ENCODE data around the gene PCCA. TPM values are rescaled to one million over a fixed set of nuclear protein-coding genes. Genes with fewer than 3 reads are reported as not detected.

The PCCA gene
- total and polyA plus RNA-seq, 2 donors from 2014 or later, result 86.2 to 222 TPM

GRCh38 chr13:100234524-100235136 is 145.7 kb downstream of the PCCA start:
- H3K36me3 ChIP-seq (ENCODE audit: control insufficient read depth in 2 of 3, insufficient read depth in 3 of 3, low read length in 3 of 3), result no peaks in the 10 kb centered on the region
- no peaks in the 10 kb centered on the region for H3K27me3 ChIP-seq (ENCODE audit: control insufficient read depth, insufficient read depth, low read length)
- no peak overlapping the region for H3K9ac ChIP-seq (ENCODE audit: low read length in 3 of 3)
- no peaks in the 10 kb centered on the region for H3K9me3 ChIP-seq (ENCODE audit: control insufficient read depth in 2 of 3, insufficient read depth in 1 of 3, low read length in 3 of 3)
- no peak overlapping the region for H3K4me3 ChIP-seq (ENCODE audit: low read length in 3 of 3)
- no peak for FAIRE-seq
- H3K27ac ChIP-seq (ENCODE audit: low read depth in 2 of 2, low read length in 2 of 2), result no peak overlapping the region
- no peak for TF ChIP-seq CTCF (IDR thresholded peaks at IDR 0.05; ENCODE audit: borderline replicate concordance, extremely low read depth, insufficient read depth)
- H3K4me1 ChIP-seq (ENCODE audit: control insufficient read depth in 2 of 3, insufficient read depth in 2 of 3, low read depth in 1 of 3, low read length in 3 of 3), result peaks cover 0 to 32% (median 3%) of the 10 kb centered on the region in 3 donors
- DNase-seq, result peak in 2 of 5 donors; percentile 45 to 47
- intact Hi-C loops (cut with DNase I), result loop anchor here (10.0 kb wide), 1 partner anchor 320 kb away; no protein-coding TSS in a partner anchor

- DNase-seq (peak in 2 of 5 donors; percentile 57 to 70), FAIRE-seq (peak; percentile 90)
- intact Hi-C loops (cut with DNase I), result loop anchor here (10.0 kb wide), 1 partner anchor 321 kb away; no protein-coding TSS in a partner anchor
- H3K27me3 ChIP-seq (ENCODE audit: control insufficient read depth, insufficient read depth, low read length), result no peaks in the 10 kb centered on the region
- TF ChIP-seq CTCF (IDR thresholded peaks at IDR 0.05; ENCODE audit: borderline replicate concordance, extremely low read depth, insufficient read depth), result peak; percentile 34
- H3K36me3 ChIP-seq (ENCODE audit: control insufficient read depth in 2 of 3, insufficient read depth in 3 of 3, low read length in 3 of 3), result no peaks in the 10 kb centered on the region
- H3K9ac ChIP-seq (ENCODE audit: low read length in 3 of 3), result no peak overlapping the region
- no peaks in the 10 kb centered on the region for H3K9me3 ChIP-seq (ENCODE audit: control insufficient read depth in 2 of 3, insufficient read depth in 1 of 3, low read length in 3 of 3)
- peak overlapping the region in 1 of 3 donors; percentile 30 for H3K4me3 ChIP-seq (ENCODE audit: low read length in 3 of 3)
- peaks cover 0 to 29% (median 3%) of the 10 kb centered on the region in 3 donors for H3K4me1 ChIP-seq (ENCODE audit: control insufficient read depth in 2 of 3, insufficient read depth in 2 of 3, low read depth in 1 of 3, low read length in 3 of 3)
- H3K27ac ChIP-seq (ENCODE audit: low read depth in 2 of 2, low read length in 2 of 2), result no peak overlapping the region
These were observed 146.5 kb downstream of the PCCA start for GRCh38 chr13:100235311-100235901.

- Histone ChIP-seq H3K27ac (ENCODE audit: low read depth in 2 of 2, low read length in 2 of 2) (no peak overlapping the region), H3K4me3 (ENCODE audit: low read length in 3 of 3) (no peak overlapping the region), H3K36me3 (ENCODE audit: control insufficient read depth in 2 of 3, insufficient read depth in 3 of 3, low read length in 3 of 3) (no peaks in the 10 kb centered on the region), H3K9me3 (ENCODE audit: control insufficient read depth in 2 of 3, insufficient read depth in 1 of 3, low read length in 3 of 3) (no peaks in the 10 kb centered on the region), H3K9ac (ENCODE audit: low read length in 3 of 3) (no peak overlapping the region), H3K27me3 (ENCODE audit: control insufficient read depth, insufficient read depth, low read length) (no peaks in the 10 kb centered on the region), H3K4me1 (ENCODE audit: control insufficient read depth in 2 of 3, insufficient read depth in 2 of 3, low read depth in 1 of 3, low read length in 3 of 3) (peaks cover 0 to 6% (median 3%) of the 10 kb centered on the region in 3 donors)
- TF ChIP-seq CTCF (IDR thresholded peaks at IDR 0.05; ENCODE audit: borderline replicate concordance, extremely low read depth, insufficient read depth), result no peak
- DNase-seq, result no peak
- peak; percentile 6 for FAIRE-seq
- intact Hi-C loops (cut with DNase I), result no loop called here
These were observed 151.4 kb downstream of the PCCA start for GRCh38 chr13:100240109-100240779.
